SU-DHL-6 (cell line): ENCODE results near the gene FSIP1.

Source experiments
- EZH2phosphoT487 ChIP-seq: fragments of 200-600 bp; sonication (generic), shearing (Covaris generic); conservative IDR thresholded peaks from 2 replicates; pipeline ENCODE4 v1.6.1; 2018; ENCODE audit warnings: mild to moderate bottlenecking, antibody characterized with exemption, low read length, moderate library complexity, mixed read lengths
- TF ChIP-seq, protein P1 (sequence below): fragments of 200-600 bp; sonication (generic); IDR thresholded peaks from one replicate; pipeline ENCODE4 v1.5.1; 2017; ENCODE audit warnings: antibody characterized with exemption, mild to moderate bottlenecking, low read length, moderate library complexity; ENCODE audit not compliant: insufficient read depth, poor library complexity, severe bottlenecking

DNA sequence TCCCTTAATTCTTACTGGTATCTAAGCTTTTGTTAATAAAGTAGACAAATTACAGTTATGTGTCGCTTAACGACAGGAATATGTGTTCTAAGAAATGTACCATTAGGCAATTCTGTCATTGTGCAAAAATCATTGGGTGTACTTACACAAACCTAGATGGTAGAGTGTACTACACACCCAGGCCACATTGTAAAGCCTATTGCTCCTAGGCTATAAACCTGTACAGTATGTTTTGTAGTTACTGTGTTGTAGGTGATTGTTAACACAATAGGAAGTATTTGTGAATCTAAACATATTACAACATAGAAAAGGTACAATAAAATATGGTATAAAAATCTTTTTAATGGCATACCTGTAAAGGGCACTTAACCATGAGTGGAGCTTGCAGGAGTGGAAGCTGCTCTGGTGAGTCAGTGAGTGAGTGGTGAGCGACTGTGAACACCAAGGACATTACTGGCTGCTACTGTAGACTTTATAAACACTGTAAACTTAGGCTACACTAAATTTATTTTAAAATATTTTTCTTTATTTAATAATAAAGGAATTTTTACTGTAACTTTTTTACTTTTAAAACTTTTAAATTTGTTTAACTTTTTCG, 47.4 kb downstream of the FSIP1 start:
- TF ChIP-seq, protein P1, sequence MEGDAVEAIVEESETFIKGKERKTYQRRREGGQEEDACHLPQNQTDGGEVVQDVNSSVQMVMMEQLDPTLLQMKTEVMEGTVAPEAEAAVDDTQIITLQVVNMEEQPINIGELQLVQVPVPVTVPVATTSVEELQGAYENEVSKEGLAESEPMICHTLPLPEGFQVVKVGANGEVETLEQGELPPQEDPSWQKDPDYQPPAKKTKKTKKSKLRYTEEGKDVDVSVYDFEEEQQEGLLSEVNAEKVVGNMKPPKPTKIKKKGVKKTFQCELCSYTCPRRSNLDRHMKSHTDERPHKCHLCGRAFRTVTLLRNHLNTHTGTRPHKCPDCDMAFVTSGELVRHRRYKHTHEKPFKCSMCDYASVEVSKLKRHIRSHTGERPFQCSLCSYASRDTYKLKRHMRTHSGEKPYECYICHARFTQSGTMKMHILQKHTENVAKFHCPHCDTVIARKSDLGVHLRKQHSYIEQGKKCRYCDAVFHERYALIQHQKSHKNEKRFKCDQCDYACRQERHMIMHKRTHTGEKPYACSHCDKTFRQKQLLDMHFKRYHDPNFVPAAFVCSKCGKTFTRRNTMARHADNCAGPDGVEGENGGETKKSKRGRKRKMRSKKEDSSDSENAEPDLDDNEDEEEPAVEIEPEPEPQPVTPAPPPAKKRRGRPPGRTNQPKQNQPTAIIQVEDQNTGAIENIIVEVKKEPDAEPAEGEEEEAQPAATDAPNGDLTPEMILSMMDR = no peak
- no peak for TF ChIP-seq EZH2phosphoT487
